PC-9 (cell line): Measurements from ENCODE around the gene ZNF48. TPM values are rescaled to one million over a fixed set of nuclear protein-coding genes. Genes with fewer than 3 reads are reported as not detected.

Experiments used
- BruUV-seq: library from RNA; stranded (reverse); fragments of 400-500 nt; replicated peaks from 2 replicates; lab custom pipeline; 2021; lab: Mats Ljungman, UMichigan
- CTCF ChIA-PET: fragments of 300-600 bp; sonication (Branson Sonifier 250); formaldehyde crosslinking; loops from one replicate; lab custom pipeline; 2022; ENCODE audit warnings: antibody characterized with exemption; lab: Charles Lee
- POLR2A ChIA-PET: fragments of 300-600 bp; sonication (Branson Sonifier 250); formaldehyde crosslinking; loops from one replicate; lab custom pipeline; 2022; ENCODE audit warnings: antibody characterized with exemption; ENCODE audit not compliant: unreplicated experiment; lab: Charles Lee
- DNase-seq, 2 experiments: peaks; one replicate each; pipeline versions ENCODE4 v3.0.0 to v3.0.0-alpha.2; 2015 to 2022; ENCODE audit warnings: mixed read lengths in 1 of 2
- H2AFZ ChIP-seq: fragments of 200-600 bp; sonication (generic); 2 replicates; pipeline ENCODE4 v1.8.1; 2017; ENCODE audit warnings: antibody characterized with exemption
- H3F3A ChIP-seq: fragments of 200-600 bp; sonication (generic); 2 replicates; pipeline ENCODE4 v1.8.1; 2017; ENCODE audit warnings: antibody characterized with exemption, mild to moderate bottlenecking, low read depth; ENCODE audit not compliant: insufficient read depth
- H3K27ac ChIP-seq: fragments of 200-600 bp; sonication (generic); 2 replicates; pipeline ENCODE4 v1.6.1; 2016; ENCODE audit warnings: mixed run types
- H3K27me3 ChIP-seq: fragments of 200-600 bp; sonication (generic); 2 replicates; pipeline ENCODE4 v1.6.1; 2016; ENCODE audit warnings: low read depth, mixed run types; ENCODE audit not compliant: insufficient read depth
- H3K36me3 ChIP-seq: fragments of 200-600 bp; sonication (generic); 2 replicates; pipeline ENCODE4 v1.6.1; 2016; ENCODE audit warnings: low read depth, mixed run types
- H3K4me1 ChIP-seq: fragments of 200-600 bp; sonication (generic); replicated peaks from 2 replicates; pipeline ENCODE4 v1.6.1; 2016; ENCODE audit warnings: mixed run types; ENCODE audit not compliant: insufficient read depth
- H3K4me2 ChIP-seq: fragments of 200-600 bp; sonication (generic); 2 replicates; pipeline ENCODE4 v1.6.1; 2017; ENCODE audit warnings: mixed run types
- H3K4me3 ChIP-seq: fragments of 200-600 bp; sonication (generic); 2 replicates; pipeline ENCODE4 v1.6.1; 2016; ENCODE audit warnings: mixed run types
- H3K79me2 ChIP-seq: fragments of 200-600 bp; sonication (generic); 2 replicates; pipeline ENCODE4 v1.6.1; 2017; ENCODE audit warnings: low read depth, mixed run types
- H3K9me2 ChIP-seq: fragments of 200-600 bp; sonication (generic); 2 replicates; pipeline ENCODE4 v1.8.1; 2017; ENCODE audit warnings: mild to moderate bottlenecking; ENCODE audit not compliant: insufficient read depth
- H3K9me3 ChIP-seq: fragments of 200-600 bp; sonication (generic); 2 replicates; pipeline ENCODE4 v1.8.1; 2016; ENCODE audit warnings: low read depth; ENCODE audit not compliant: insufficient read depth
- H4K20me1 ChIP-seq: fragments of 200-600 bp; sonication (generic); 2 replicates; pipeline ENCODE4 v1.8.1; 2017; ENCODE audit not compliant: insufficient read depth
- EZH2 ChIP-seq: fragments of 200-600 bp; sonication (generic); IDR thresholded peaks from 2 replicates; pipeline ENCODE4 v1.8.0; 2017; ENCODE audit warnings: antibody characterized with exemption, low read depth
- intact Hi-C: fragments of 100-400 bp; cut with micrococcal nuclease; formaldehyde crosslinking; loops from one replicate; pipeline ENCODE4 v1.10.0; 2022; ENCODE audit not compliant: unreplicated experiment
- total RNA-seq: library from RNA; stranded (reverse); gene quantifications from 2 replicates; pipeline ENCODE4 v1.2.3, GENCODE V29; 2021
- TF ChIP-seq, protein P1 (sequence below): fragments of 200-600 bp; sonication (generic); conservative IDR thresholded peaks from 2 replicates; pipeline ENCODE4 v1.6.1; 2017; ENCODE audit warnings: mixed run types, antibody characterized with exemption, mild to moderate bottlenecking, moderate library complexity

Gene ZNF48
- total RNA-seq, 1 experiment from 2014 or later, result 20.1 TPM

DNA sequence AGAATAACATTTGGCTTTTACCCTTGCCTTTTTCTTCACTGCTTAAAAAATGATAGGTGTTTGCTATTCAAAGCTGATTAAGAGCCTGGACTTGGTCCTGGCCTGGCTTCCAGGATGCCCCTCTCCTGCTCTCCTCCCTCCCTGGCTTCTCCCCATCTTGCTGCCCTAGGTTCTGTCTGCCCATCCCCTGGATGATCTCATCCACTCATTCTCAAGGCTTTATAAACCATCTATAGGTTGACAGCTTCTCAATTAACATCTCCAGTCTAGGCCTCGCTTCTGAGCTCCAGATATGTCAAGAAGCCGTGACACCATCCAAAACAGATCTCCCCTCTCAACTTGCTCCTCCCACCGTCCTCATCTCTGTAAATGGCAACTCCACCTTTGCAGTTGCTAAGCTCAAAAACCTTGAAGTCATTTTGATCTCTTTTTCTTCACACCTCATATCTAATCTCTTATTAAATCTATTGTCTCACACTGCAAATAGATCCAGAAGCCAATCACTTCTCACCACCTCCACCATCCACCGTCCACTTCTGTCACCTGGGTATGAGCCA lies 20.9 kb downstream of the ZNF48 start:
- Histone ChIP-seq H3K9me3 (no peaks in the 10 kb centered on the region), H3K4me2 (no peak overlapping the region), H2AFZ (no peak overlapping the region), H3K4me3 (no peak overlapping the region), H3K27me3 (no peaks in the 10 kb centered on the region), H3F3A (peaks cover 40% of the 10 kb centered on the region), H3K27ac (no peak overlapping the region), H3K36me3 (peaks cover 6% of the 10 kb centered on the region; the same call in 1 of the 2 replicates), H3K4me1 (peaks cover 7% of the 10 kb centered on the region; the same call in 1 of the 2 replicates), H3K9me2 (no peaks in the 10 kb centered on the region), H4K20me1 (no peaks in the 10 kb centered on the region), H3K79me2 (no peaks in the 10 kb centered on the region)
- no peak for TF ChIP-seq EZH2
- TF ChIP-seq, protein P1, sequence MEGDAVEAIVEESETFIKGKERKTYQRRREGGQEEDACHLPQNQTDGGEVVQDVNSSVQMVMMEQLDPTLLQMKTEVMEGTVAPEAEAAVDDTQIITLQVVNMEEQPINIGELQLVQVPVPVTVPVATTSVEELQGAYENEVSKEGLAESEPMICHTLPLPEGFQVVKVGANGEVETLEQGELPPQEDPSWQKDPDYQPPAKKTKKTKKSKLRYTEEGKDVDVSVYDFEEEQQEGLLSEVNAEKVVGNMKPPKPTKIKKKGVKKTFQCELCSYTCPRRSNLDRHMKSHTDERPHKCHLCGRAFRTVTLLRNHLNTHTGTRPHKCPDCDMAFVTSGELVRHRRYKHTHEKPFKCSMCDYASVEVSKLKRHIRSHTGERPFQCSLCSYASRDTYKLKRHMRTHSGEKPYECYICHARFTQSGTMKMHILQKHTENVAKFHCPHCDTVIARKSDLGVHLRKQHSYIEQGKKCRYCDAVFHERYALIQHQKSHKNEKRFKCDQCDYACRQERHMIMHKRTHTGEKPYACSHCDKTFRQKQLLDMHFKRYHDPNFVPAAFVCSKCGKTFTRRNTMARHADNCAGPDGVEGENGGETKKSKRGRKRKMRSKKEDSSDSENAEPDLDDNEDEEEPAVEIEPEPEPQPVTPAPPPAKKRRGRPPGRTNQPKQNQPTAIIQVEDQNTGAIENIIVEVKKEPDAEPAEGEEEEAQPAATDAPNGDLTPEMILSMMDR, result no peak
- POLR2A ChIA-PET, result interaction anchor here (1.1 kb wide), 1 partner anchor 9 kb away, joined by 5 read pairs; the partner anchor contains the start of gene ZNF771
- no peak for DNase-seq
- CTCF ChIA-PET, result interaction anchor here (0.6 kb wide), 1 partner anchor 77 kb away, joined by 3 read pairs; no protein-coding TSS in a partner anchor
- no TSS peak for BruUV-seq
- intact Hi-C loops, result no loop called here

DNA sequence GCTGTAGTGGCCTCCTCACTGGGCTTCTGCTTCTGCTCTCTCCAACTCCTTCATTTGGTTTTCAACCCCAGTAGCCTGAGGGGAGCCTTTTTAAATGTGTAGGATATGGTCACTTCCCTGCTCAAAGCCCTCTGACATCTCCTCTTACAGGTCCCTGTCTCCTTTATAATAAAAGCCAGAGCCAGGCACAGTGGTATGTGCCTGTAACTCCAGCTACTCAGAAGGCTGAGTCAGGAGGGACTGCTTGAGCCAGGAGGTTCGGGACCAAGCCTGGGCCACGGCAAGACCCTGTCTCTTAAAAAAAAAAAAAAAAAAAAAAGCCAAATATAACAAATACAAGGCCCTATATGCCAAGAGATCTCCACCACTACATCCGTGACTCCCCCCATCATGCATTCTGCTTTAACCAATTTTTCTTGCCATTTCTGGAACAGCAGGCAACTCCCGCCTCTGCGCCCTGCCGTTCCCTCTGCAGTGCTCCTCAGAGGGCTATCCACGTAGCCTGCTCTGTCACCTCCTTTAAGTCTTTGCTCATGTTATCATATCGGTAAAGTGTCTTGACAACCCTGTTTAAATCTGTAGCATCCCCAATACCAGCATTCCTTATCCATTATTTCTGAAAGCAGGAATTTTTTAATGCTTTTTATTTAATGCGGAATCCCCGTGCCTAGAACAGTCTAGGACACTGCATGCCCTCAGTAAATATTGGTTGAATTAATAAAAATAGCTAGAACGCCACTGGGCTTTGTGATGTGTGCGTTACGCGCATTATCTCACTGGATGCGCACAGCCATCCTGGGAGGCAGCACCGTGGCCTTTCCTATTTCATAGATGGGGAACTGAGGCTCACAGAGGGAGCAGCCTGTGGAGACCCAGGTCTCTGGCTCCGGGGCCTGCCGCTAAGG lies 21.7 kb downstream of the ZNF48 start:
- H3K27me3 ChIP-seq, result no peaks in the 10 kb centered on the region
- no peak for DNase-seq
- no peaks in the 10 kb centered on the region for H4K20me1 ChIP-seq
- ChIA-PET POLR2A (interaction anchor here (0.5 to 1.3 kb wide), 8 partner anchors 9 to 472 kb away, joined by 3 to 16 read pairs (median 5); partner anchors contain the start of gene ZNF771), CTCF (interaction anchor here (0.6 to 1.5 kb wide), 5 partner anchors 7 to 217 kb away, joined by 3 to 11 read pairs (median 5); partner anchors contain the start of gene DCTPP1)
- peak overlapping the region; percentile 88; the same call in 1 of the 2 replicates for H2AFZ ChIP-seq
- H3F3A ChIP-seq, result peaks cover 43% of the 10 kb centered on the region
- H3K36me3 ChIP-seq, result peaks cover 6% of the 10 kb centered on the region; the same call in 1 of the 2 replicates
- no peak overlapping the region for H3K27ac ChIP-seq
- intact Hi-C loops, result no loop called here
- peaks cover 7% of the 10 kb centered on the region; the same call in 1 of the 2 replicates for H3K4me1 ChIP-seq
- peak overlapping the region; percentile 69; the same call in 1 of the 2 replicates for H3K4me3 ChIP-seq
- H3K9me2 ChIP-seq, result no peaks in the 10 kb centered on the region
- H3K79me2 ChIP-seq, result no peaks in the 10 kb centered on the region
- no peaks in the 10 kb centered on the region for H3K9me3 ChIP-seq
- BruUV-seq, result no TSS peak
- TF ChIP-seq, protein P1, result no peak
- H3K4me2 ChIP-seq, result peak overlapping the region; percentile 81
